Stimulated activated effector memory CD8-positive, alpha-beta T cell treated with anti-CD3 and anti-CD28 coated beads, Interleukin-12 subunit alpha, Interleukin-12 subunit beta, amount 100 ng/mL, for 72 hours (primary cell): ENCODE data around the gene BCL2.
"Not testable (repeated sequence)": the region's sequence is repeated elsewhere in the genome, so short reads cannot be mapped to it uniquely, and the experiment has no call there.

Source experiments
- ATAC-seq: fragments of 150-1000 bp; cut with Tn5 transposase; 2 replicates; pipeline ENCODE4 v1.10.0; 2021
- DNase-seq, 2 donors: peaks; one replicate each; pipeline ENCODE4 v3.0.0; 2021 to 2022; ENCODE audit warnings: low spot score in 2 of 2
- H3K27ac Mint-ChIP-seq: one replicate; pipeline ENCODE4 v1.8.0; 2022; ENCODE audit warnings: mild to moderate bottlenecking, mixed read lengths
- H3K36me3 Mint-ChIP-seq: one replicate; pipeline ENCODE4 v1.8.0; 2022; ENCODE audit warnings: mild to moderate bottlenecking, mixed read lengths
- H3K4me1 Mint-ChIP-seq: one replicate; pipeline ENCODE4 v1.8.0; 2022; ENCODE audit warnings: mixed read lengths
- H3K4me3 Mint-ChIP-seq: one replicate; pipeline ENCODE4 v1.8.0; 2022; ENCODE audit warnings: mild to moderate bottlenecking, mixed read lengths
- H3K9me3 Mint-ChIP-seq: one replicate; pipeline ENCODE4 v1.8.0; 2022; ENCODE audit warnings: mixed read lengths

The BCL2 gene

DNA sequence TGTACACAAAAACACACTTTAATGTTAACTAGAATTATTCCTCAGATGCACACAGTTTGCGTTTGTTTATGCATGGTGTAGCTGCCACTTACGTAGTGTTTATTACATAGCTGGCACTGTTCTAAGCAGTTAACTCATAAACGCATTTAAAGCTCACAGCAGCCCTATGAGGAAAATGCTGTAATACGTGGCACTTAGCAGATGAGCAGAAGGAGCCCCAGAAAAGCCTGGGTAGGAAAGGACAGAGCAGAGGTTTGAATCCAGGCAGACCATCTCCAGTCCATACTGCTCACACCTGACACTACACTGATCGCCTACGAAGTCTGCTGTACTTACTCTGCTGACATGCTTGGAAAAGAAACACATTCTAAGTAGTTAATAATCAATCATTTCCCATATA, 66.6 kb downstream of the BCL2 start:
- Mint-ChIP-seq H3K4me3 (peak overlapping the region; percentile 38), H3K9me3 (peaks cover 3% of the 10 kb centered on the region), H3K36me3 (peaks cover 50% of the 10 kb centered on the region), H3K4me1 (peaks cover 70% of the 10 kb centered on the region), H3K27ac (peak overlapping the region; percentile 86)
- DNase-seq, result no peak
- no peak for ATAC-seq

DNA sequence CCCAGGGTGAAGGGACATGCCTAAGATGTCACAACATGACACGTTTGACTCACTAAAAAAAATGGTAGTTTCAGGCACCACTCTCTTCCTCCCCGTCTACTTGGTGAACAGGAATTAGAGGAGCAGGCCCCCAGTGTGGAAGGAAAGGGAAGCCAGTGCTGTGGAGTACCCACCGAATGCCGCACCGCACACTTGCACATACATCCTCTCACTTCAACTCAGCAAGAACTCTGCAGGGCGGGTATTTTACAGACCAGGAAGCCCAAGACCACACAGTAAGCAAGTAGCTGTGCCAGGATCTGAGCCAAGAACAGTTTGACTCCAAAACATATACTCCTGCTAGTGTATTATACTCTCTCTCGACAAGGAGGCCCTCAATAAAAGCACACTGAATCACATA, 69.8 kb downstream of the BCL2 start:
- Mint-ChIP-seq H3K4me1 (peaks cover 58% of the 10 kb centered on the region), H3K4me3 (peak overlapping the region; percentile 15), H3K27ac (peak overlapping the region; percentile 76), H3K36me3 (peaks cover 82% of the 10 kb centered on the region), H3K9me3 (peaks cover 3% of the 10 kb centered on the region)
- ATAC-seq (peak; percentile 60), DNase-seq (no peak)

DNA sequence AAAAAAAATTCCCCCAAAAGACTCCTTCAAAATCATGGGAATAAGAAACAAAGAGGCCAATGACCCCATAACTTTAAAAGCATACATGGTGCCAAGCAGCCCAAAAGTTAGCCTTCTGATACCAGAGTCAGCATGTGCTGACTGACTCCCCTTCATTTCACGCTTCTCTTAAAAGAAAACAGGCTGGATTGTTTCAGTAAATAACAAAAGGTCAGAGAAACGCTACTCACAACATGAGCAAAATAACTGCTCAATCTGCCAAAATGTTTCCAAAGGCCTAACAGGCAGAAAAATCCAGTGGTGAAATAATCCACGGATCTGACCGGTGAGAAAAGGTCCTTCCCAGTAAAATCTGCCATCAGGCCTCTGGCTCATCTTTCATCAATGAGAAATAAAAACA, 71.6 kb downstream of the BCL2 start:
- Mint-ChIP-seq H3K9me3 (peaks cover 3% of the 10 kb centered on the region), H3K4me3 (no peak overlapping the region), H3K27ac (no peak overlapping the region), H3K36me3 (peaks cover 100% of the 10 kb centered on the region), H3K4me1 (peaks cover 49% of the 10 kb centered on the region)
- no peak for DNase-seq
- no peak for ATAC-seq

DNA sequence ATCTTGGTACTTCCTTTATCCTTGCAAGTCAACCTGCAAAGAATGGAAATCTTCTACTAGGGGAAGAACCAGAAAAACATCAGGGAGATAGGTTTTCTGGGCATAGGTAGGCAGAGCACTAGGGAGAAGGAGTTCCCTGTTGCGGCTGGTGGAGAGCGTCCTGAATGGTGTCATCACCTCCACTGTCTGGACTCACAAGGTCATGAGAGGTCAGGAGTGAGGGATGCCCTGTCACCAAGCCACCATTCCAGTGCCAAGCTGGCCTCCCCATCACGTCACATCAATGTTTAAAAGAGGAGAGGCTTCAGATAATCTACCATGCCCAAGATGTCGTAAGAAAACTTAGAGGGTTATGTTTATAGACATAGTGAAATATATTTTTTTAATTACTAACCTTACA, 72.1 kb downstream of the BCL2 start:
- DNase-seq (no peak), ATAC-seq (no peak)
- no peak overlapping the region for H3K4me3 Mint-ChIP-seq
- H3K27ac Mint-ChIP-seq, result no peak overlapping the region
- peaks cover 49% of the 10 kb centered on the region for H3K4me1 Mint-ChIP-seq
- H3K36me3 Mint-ChIP-seq, result peaks cover 100% of the 10 kb centered on the region
- H3K9me3 Mint-ChIP-seq, result peaks cover 1% of the 10 kb centered on the region

DNA sequence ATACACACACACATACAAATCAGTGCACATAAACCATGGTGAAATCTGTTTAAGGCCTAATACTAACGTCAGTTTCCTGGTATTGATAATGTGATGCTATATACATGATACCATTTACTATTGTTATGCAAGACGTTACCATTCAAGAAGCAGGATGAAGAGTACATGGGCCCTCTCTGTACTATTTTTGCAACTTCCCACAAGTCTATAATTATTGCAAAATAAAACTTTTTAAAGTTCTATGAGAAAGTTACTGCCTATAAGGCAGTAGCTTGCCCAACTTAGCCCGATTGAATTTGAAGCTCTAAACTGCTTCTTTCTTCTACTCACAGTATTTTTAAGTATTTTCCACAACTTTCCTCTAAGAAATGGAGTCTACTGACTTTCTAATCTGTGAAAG, 74.0 kb downstream of the BCL2 start:
- Mint-ChIP-seq H3K4me1 (peaks cover 51% of the 10 kb centered on the region), H3K36me3 (peaks cover 100% of the 10 kb centered on the region), H3K27ac (peak overlapping the region; percentile 76), H3K9me3 (no peaks in the 10 kb centered on the region), H3K4me3 (no peak overlapping the region)
- no peak for DNase-seq
- ATAC-seq, result no peak

DNA sequence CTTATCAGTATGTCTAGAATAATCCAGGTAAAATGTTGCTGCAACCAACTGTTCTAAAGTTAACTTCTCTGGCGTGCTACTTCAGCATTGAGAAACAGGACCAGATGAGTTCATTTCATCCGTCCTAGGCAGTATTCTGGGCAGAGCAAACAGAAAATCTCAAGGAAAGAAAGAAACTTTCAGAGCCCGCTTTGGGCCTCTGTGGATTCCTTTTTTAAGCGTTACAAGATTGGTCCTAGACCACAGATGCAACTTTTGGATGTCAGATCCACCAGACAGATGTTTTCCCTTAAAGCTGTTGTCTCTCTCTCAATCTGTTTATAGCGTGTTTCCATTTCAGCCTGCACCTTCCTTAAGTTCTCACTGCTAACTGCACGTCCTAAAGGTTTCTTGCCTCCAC, 75.0 kb downstream of the BCL2 start:
- Mint-ChIP-seq H3K27ac (peak overlapping the region; percentile 76), H3K4me3 (no peak overlapping the region), H3K36me3 (peaks cover 100% of the 10 kb centered on the region), H3K9me3 (no peaks in the 10 kb centered on the region), H3K4me1 (peaks cover 50% of the 10 kb centered on the region)
- ATAC-seq (no peak), DNase-seq (no peak)

DNA sequence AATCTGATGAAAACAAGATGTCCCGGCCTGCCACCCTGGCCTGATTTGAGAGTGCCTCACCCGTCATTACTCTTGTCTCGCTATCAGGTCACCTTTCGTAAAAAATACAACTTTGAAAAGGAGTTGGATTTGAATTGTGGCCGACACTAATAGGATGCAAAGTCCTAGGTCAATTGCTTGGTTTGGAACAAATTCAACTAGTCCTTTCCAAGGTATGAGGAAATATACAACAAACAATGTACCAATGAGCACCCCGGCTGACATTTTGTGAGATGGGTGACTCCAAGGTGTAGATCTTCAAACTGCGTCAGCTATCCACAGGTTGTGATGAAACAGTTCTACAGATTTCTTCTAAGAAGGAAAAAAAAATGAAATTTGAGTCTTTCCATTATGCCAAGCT, 77.8 kb downstream of the BCL2 start:
- H3K9me3 Mint-ChIP-seq, result no peaks in the 10 kb centered on the region
- H3K27ac Mint-ChIP-seq, result no peak overlapping the region
- no peak for DNase-seq
- peaks cover 45% of the 10 kb centered on the region for H3K4me1 Mint-ChIP-seq
- no peak for ATAC-seq
- no peak overlapping the region for H3K4me3 Mint-ChIP-seq
- peaks cover 100% of the 10 kb centered on the region for H3K36me3 Mint-ChIP-seq

DNA sequence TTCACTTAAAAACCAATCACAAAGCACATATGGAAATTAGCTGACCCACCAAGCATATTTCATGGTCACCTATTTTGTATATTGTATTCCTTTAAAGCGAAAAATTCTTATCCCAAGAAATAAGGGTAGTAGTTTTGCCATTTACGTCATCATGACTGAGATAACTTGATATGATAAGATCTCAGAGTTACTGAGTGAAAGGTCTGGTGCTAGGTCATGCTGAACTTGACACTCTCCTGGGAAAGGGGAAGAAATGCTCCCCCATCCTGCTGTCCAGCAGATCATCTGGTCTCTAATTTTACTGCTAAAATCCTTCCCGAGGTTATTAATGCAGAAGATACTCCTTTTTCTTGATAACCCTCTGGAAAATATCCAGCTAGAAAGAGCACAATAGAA, 78.3 kb downstream of the BCL2 start:
- no peak overlapping the region for H3K4me3 Mint-ChIP-seq
- peaks cover 100% of the 10 kb centered on the region for H3K36me3 Mint-ChIP-seq
- H3K27ac Mint-ChIP-seq, result no peak overlapping the region
- ATAC-seq (no peak), DNase-seq (no peak)
- H3K4me1 Mint-ChIP-seq, result peaks cover 45% of the 10 kb centered on the region
- H3K9me3 Mint-ChIP-seq, result no peaks in the 10 kb centered on the region

DNA sequence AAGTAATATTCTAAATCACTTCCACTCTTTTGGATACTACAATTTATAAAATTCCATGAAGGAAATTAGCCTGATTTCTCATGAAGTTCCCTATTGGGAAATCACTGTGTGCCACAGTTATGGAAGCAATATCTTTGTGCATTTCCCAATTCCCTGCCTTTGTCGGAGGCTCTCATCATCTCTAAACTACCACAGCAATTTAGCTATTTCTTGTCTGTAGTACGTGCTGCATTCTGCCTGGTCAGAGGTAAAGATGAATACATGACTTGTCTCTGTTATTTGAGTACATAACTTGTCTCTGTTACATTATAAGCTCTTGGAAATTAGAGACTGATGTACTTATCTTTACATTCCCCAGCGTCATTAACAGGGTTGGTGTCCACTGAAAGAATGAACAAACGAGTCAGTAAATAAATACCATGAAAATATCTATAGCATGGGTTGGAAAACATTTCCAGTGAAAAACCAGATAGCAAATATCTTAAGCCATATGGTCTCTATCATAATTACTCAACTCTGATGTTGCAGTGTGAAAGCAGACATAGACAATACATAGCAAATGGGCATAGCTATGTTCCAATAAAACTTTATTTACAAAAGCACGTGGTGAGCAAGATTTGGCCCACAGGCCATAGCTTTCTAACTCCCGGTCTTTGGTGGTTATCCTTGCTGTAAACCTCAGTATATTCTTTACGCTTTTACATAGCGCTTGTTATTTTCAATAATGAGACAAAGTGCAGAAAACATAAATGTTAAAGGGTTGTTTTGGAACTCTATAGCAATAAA, 78.8 kb downstream of the BCL2 start:
- DNase-seq (no peak), ATAC-seq (no peak)
- H3K36me3 Mint-ChIP-seq, result peaks cover 99% of the 10 kb centered on the region
- peak overlapping the region; percentile 17 for H3K27ac Mint-ChIP-seq
- H3K4me1 Mint-ChIP-seq, result peaks cover 50% of the 10 kb centered on the region
- no peak overlapping the region for H3K4me3 Mint-ChIP-seq
- H3K9me3 Mint-ChIP-seq, result no peaks in the 10 kb centered on the region

DNA sequence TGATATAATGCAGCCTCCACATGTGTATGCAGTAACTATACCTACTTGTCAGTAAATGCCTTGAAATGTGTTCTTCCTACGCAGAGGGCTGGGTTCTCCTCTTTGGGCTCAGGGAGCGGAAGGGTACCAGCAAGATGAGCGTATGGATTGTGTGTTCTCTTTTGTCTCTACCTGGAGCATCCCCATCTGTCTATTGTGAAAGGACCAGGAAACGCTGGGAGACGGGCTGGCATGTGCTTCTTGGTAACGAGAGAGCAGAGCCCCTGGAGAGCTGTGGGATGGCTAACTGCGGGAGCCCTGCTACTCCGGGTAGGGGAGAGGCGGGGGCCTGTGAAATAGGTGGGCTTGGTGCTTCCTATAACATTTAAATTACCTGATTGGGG, 80.9 kb downstream of the BCL2 start:
- Mint-ChIP-seq H3K9me3 (no peaks in the 10 kb centered on the region), H3K27ac (peak overlapping the region; percentile 78), H3K36me3 (peaks cover 94% of the 10 kb centered on the region), H3K4me1 (peaks cover 61% of the 10 kb centered on the region), H3K4me3 (no peak overlapping the region)
- DNase-seq, result no peak
- no peak for ATAC-seq

DNA sequence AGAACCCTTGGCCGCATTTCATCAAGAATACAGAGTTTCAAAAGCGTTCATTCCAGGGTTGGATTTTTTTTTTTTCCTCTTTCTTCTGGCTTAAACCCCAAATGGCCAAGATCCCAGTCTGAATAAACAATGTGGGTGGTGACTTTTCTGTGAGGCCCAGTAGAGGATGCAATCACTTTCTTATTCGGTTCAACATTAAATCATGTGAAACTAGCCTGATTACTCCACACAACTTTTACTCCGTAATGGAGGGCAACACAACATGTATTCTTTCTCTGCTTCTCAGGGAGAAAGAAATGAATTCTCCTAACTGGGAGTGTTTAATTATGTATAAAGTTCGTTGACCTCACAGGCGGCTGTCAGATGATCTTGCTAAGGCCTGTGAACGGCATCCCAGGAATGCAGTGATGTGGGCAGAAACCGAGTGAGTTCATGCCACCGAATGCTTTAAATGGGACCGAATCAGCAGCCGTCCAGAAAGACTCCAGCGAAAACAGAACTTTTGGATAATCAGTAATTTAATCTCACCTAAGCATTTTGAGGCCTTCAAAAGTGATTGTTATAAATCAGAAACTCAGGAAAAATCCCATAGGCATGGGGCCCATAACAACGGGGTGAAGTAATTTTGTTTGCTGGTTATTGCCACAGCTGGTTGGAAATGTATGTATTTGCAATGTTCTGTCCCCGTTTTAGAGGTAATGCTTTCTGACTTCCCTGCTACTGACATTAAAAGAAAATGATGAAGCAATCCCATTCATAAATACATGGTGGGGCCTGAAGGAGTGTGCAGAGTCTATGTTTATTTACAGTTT, 81.5 kb downstream of the BCL2 start:
- no peak overlapping the region for H3K4me3 Mint-ChIP-seq
- peak overlapping the region; percentile 82 for H3K27ac Mint-ChIP-seq
- DNase-seq, result no peak
- H3K36me3 Mint-ChIP-seq, result peaks cover 94% of the 10 kb centered on the region
- ATAC-seq, result no peak
- H3K4me1 Mint-ChIP-seq, result peaks cover 63% of the 10 kb centered on the region
- no peaks in the 10 kb centered on the region for H3K9me3 Mint-ChIP-seq

DNA sequence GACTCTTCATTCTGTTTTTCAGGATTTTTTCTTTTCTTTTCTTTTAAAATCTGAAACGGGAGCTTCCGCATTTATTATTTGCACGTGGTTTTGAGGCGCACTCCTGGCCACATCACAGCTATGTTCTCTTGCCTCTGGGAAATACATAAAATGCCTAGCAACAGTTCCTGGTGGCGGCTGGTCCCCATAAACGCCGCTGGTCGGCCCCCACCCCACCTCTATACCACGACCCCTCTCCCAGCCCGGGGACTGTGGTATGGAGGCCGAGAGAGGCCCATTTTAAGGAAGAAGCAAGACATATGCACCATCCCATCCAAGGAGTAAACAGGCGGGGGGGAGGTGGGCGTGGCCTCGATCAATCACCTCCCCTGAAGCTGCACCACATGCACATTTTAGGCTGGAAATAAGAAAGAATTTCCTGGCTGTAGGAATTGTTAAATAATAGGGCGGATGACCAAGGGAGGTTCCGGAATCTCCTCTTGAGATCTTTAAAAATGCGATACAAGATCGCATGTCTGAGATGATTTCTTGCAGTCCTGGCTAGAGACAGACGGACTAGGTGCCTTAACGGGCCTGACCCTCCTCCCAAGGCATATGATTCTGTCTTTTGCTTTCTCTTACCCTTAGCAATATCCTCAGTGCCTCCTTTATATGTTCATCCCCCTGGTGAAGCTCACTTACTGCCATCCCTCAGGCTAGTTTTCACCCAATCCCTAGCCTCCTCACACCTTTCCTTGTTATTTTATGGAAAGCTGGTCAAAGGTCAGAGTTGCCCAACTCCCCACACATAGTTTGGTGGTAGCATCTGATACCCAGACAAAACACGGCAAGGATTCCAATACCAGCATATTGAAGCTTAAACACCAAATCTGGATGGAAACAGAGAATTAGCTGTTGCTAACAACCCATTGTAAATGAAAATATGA, 82.4 kb downstream of the BCL2 start:
- H3K4me1 Mint-ChIP-seq, result peaks cover 64% of the 10 kb centered on the region
- no peaks in the 10 kb centered on the region for H3K9me3 Mint-ChIP-seq
- peak overlapping the region; percentile 82 for H3K27ac Mint-ChIP-seq
- no peak overlapping the region for H3K4me3 Mint-ChIP-seq
- DNase-seq (no peak), ATAC-seq (no peak)
- peaks cover 94% of the 10 kb centered on the region for H3K36me3 Mint-ChIP-seq

DNA sequence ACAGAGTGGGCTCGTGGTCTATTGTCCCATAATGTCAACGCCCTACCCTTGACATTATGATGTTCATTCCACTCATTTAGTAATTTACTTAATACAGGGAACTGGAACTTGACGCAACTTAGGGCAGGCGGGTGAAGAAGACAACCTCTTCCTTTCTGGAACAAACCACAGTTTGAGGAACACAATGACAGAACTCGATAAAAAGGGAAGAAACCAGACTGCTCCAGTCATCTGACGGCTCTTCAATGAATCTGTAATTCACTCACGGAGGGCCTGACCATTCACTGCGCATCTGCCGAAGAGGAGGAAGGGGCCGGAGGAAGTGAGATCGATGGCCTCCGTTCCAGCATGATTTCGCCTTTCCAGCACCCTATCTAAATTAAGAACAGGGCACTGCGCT, 83.2 kb downstream of the BCL2 start:
- Mint-ChIP-seq H3K27ac (peak overlapping the region; percentile 82), H3K9me3 (no peaks in the 10 kb centered on the region), H3K36me3 (peaks cover 94% of the 10 kb centered on the region), H3K4me1 (peaks cover 69% of the 10 kb centered on the region), H3K4me3 (no peak overlapping the region)
- ATAC-seq, result no peak
- no peak for DNase-seq

DNA sequence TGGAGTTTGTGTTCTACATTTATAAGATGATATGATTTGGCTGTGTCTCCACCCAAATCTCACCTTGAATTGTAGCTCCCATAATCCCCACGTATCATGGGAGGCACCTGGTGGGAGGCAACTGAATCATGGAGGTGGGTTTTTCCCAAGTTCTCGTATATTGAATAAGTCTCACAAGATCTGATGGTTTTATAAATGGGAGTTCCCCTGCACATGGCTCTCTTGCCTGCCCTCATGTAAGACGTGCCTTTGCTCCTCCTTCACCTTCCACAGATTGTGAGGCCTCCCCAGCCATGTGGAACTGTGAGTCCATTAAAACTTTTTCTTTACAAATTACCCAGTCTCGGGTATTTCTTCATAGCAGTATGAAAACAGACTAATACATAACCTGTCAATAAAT, 83.6 kb downstream of the BCL2 start:
- not testable (repeated sequence) for DNase-seq, H3K4me3 Mint-ChIP-seq, H3K9me3 Mint-ChIP-seq
- H3K27ac Mint-ChIP-seq, result peak overlapping the region; percentile 82
- peaks cover 94% of the 10 kb centered on the region for H3K36me3 Mint-ChIP-seq
- peak; percentile 22 for ATAC-seq
- H3K4me1 Mint-ChIP-seq, result peaks cover 74% of the 10 kb centered on the region

DNA sequence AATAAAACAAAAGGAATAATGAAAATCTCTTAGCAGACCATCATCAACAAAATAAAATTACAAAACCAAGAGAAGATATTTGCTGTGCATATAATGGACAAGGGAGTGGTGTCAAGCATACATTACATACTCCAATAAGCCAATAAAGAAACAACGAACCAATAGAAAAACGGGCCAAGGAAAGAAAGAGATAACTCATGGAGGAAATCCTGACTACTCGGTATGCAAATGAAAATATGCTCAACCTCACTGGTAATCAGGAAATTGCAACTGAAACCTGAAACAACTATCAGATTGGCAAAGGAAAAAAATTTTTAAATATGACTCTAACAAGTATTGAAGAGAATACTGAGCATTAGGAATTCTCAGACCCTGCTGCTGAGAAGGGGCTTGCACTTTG, 84.7 kb downstream of the BCL2 start:
- ATAC-seq (peak; percentile 53), DNase-seq (no peak)
- H3K4me1 Mint-ChIP-seq, result peaks cover 76% of the 10 kb centered on the region
- H3K4me3 Mint-ChIP-seq, result peak overlapping the region; percentile 26
- peaks cover 94% of the 10 kb centered on the region for H3K36me3 Mint-ChIP-seq
- peak overlapping the region; percentile 58 for H3K27ac Mint-ChIP-seq
- no peaks in the 10 kb centered on the region for H3K9me3 Mint-ChIP-seq
